ENCODE measurements around the gene KIF2C.

DNA sequence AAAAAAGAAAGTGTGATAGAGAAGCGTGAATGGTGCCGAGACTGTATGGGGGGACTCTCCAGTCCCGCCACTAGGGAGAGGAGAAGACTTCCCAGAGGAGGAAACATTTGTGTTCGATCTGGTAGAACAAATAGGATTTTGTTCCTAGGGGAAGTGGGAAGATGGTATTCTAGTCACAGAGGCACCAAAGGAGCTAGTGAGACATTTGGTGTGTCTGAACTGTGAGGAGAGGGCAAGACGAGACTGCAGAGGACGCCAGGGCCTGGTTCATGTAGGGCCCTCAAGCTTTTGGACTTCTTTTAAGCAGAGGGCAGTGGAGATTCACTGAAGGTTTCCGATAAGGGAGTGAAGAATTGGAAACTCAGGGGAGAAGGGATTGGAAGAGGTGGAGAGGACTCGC is 71.6 kb downstream of the KIF2C start:
- TF ChIP-seq, protein P1, sequence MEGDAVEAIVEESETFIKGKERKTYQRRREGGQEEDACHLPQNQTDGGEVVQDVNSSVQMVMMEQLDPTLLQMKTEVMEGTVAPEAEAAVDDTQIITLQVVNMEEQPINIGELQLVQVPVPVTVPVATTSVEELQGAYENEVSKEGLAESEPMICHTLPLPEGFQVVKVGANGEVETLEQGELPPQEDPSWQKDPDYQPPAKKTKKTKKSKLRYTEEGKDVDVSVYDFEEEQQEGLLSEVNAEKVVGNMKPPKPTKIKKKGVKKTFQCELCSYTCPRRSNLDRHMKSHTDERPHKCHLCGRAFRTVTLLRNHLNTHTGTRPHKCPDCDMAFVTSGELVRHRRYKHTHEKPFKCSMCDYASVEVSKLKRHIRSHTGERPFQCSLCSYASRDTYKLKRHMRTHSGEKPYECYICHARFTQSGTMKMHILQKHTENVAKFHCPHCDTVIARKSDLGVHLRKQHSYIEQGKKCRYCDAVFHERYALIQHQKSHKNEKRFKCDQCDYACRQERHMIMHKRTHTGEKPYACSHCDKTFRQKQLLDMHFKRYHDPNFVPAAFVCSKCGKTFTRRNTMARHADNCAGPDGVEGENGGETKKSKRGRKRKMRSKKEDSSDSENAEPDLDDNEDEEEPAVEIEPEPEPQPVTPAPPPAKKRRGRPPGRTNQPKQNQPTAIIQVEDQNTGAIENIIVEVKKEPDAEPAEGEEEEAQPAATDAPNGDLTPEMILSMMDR (IDR thresholded peaks at IDR 0.05), result no peak
- TF ChIP-seq POLR2A (IDR thresholded peaks at IDR 0.05), result no peak
